CD4-positive, alpha-beta T cell treated with Interleukin-12 subunit alpha and Interleukin-12 subunit beta, for 1 hour (primary cell): ENCODE results near the gene APOO.

Experiments used
- DNase-seq: peaks from one replicate; pipeline ENCODE4 v3.0.0-alpha.2; 2020

Gene APOO

DNA sequence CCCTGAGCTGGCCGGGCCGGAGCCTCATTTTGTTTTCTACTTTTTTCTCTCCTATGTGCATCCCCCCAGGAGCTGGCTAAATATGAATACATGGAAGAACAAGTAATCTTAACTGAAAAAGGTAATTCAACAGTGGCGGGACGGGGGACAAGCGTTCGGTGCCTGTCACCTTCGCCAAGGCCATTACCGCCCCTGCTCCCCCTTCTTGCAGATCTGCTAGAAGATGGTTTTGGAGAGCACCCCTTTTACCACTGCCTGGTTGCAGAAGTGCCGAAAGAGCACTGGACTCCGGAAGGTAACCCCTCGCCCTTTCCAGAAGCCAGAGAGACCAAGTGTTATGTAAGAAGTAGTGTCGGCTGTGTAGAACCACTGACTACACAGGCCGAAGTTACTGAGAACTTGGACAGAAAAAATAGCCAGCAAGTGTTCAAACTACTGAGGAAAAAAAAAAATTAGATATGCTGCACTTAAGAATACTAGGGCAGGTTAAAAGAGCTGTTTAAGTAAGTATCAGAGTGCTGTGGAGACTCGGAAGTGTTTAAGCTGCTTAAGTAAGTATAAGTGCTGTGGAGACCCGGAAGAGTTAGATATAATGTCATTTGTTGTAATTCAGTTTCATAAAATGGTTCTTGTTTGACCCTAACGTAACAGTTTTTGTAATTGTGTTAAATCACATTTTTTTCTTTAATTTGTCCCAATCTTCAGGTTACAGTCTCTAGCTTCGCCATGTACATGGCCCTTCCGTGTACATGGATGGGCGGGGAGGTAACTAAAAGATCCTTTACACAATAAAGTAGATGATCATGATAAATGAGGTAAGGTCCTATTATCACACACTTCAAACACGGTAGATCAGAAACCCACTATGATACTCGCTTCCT is 123.9 kb downstream of the APOO start:
- peak; percentile 19 for DNase-seq
